Spleen (tissue), 7 donors: ENCODE measurements around the gene CD40.

Experiments
- POLR2A ChIP-seq, 3 donors: fragments of 450-650 bp; IDR thresholded peaks; one replicate each; pipeline ENCODE4 v1.5.1; 2017; ENCODE audit warnings: antibody characterized with exemption in 3 of 3, mild to moderate bottlenecking in 1 of 3
- TF ChIP-seq, protein P1 (sequence below), 11 experiments: fragments of 200-600 bp in 7 of 11; fragments of 450-650 bp in 4 of 11; sonication (generic) in 4 of 11; IDR thresholded peaks in 8 of 11; conservative IDR thresholded peaks in 3 of 11; 1 replicate in 7 of 11; 2 replicates in 4 of 11; pipeline versions ENCODE4 v1.4.0 to v1.8.0; 2016 to 2021; ENCODE audit warnings: antibody characterized with exemption in 11 of 11, inconsistent platforms in 4 of 11, mild to moderate bottlenecking in 1 of 11
- donor health status: DM: no; HTN: no; CAD: no; lungs with moderate emphysema.
- donor health status: DM: no; HTN: no; CAD: no.
- donor health status: DM: no; HTN: no; CAD: no.

GRCh38 chr20:46104262-46104661 lies 13.9 kb upstream of the CD40 start:
- TF ChIP-seq, protein P1, sequence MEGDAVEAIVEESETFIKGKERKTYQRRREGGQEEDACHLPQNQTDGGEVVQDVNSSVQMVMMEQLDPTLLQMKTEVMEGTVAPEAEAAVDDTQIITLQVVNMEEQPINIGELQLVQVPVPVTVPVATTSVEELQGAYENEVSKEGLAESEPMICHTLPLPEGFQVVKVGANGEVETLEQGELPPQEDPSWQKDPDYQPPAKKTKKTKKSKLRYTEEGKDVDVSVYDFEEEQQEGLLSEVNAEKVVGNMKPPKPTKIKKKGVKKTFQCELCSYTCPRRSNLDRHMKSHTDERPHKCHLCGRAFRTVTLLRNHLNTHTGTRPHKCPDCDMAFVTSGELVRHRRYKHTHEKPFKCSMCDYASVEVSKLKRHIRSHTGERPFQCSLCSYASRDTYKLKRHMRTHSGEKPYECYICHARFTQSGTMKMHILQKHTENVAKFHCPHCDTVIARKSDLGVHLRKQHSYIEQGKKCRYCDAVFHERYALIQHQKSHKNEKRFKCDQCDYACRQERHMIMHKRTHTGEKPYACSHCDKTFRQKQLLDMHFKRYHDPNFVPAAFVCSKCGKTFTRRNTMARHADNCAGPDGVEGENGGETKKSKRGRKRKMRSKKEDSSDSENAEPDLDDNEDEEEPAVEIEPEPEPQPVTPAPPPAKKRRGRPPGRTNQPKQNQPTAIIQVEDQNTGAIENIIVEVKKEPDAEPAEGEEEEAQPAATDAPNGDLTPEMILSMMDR (IDR thresholded peaks at IDR 0.05 in 8 of 11, conservative IDR thresholded peaks at IDR 0.05 in 3 of 11): no peak
- no peak for TF ChIP-seq POLR2A (IDR thresholded peaks at IDR 0.05)
